Muscle of leg (tissue), 16 donors: ENCODE measurements around the gene AVPI1. TPM values are rescaled to one million over a fixed set of nuclear protein-coding genes. Genes with fewer than 3 reads are reported as not detected.

ENCODE experiments used
- DNase-seq: peaks from one replicate; pipeline ENCODE4 v3.0.0; 2013
- H3K27ac ChIP-seq: one replicate; pipeline ENCODE4 v1.5.1; 2013; ENCODE audit warnings: mild to moderate bottlenecking, low read length, control low read depth
- H3K27me3 ChIP-seq: one replicate; pipeline ENCODE4 v1.6.1; 2013; ENCODE audit warnings: low read length; ENCODE audit not compliant: control insufficient read depth, insufficient read depth
- H3K36me3 ChIP-seq: one replicate; pipeline ENCODE4 v1.6.1; 2013; ENCODE audit warnings: low read length; ENCODE audit not compliant: control insufficient read depth, insufficient read depth
- H3K4me1 ChIP-seq: one replicate; pipeline ENCODE4 v1.6.1; 2013; ENCODE audit warnings: low read length; ENCODE audit not compliant: control insufficient read depth, insufficient read depth
- H3K4me3 ChIP-seq: one replicate; pipeline ENCODE4 v1.5.1; 2013; ENCODE audit warnings: low read length, control low read depth
- H3K9me3 ChIP-seq: replicated peaks from 2 replicates; pipeline ENCODE4 v1.6.1; 2013; ENCODE audit warnings: low read depth, low read length; ENCODE audit not compliant: control insufficient read depth
- WGBS: methylation state at CpG from one replicate; pipeline ENCODE4 v1.1.5; 2013; ENCODE audit warnings: missing lambda C conversion rate; ENCODE audit not compliant: insufficient coverage; 5-methylcytosine and 5-hydroxymethylcytosine counted together
- long read RNA-seq, 11 donors: transcript quantifications; one replicate each; lab custom pipeline, GENCODE V29; 2026
- polyA plus RNA-seq, 8 donors: library from polyadenylated mRNA; unstranded; fragments of 120-200 nt; gene quantifications; one replicate each; pipeline versions ENCODE4 v1.2.1 to v1.2.3, GENCODE V29; 2013; ENCODE audit warnings: inconsistent platforms in 1 of 8, low replicate concordance in 1 of 8; ENCODE audit not compliant: insufficient read length in 8 of 8, insufficient read depth in 1 of 8
- total RNA-seq: library from RNA; stranded (reverse); fragments of 120-200 nt; gene quantifications from one replicate; pipeline ENCODE4 v1.2.4, GENCODE V29; 2013

The AVPI1 gene, protein sequence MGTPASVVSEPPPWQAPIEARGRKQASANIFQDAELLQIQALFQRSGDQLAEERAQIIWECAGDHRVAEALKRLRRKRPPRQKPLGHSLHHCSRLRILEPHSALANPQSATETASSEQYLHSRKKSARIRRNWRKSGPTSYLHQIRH
- 6.0 TPM for total RNA-seq
- polyA plus RNA-seq, result 10 to 100 TPM in 1 of 8 donors, 1 to 10 TPM in 7; 3.2 to 10.2 (median 6.1) TPM
- long read RNA-seq, donor 1, partial matches to known transcripts, result 0 of 2 reads
- long read RNA-seq, donor 1, other reads (novel, unspliced or antisense), result 0 of 2 reads
- long read RNA-seq, donor 2, result 0 reads
- long read RNA-seq, donor 3, partial matches to known transcripts, result 0 of 2 reads
- long read RNA-seq, donor 3, other reads (novel, unspliced or antisense), result 0 of 2 reads
- long read RNA-seq, donor 4, partial matches to known transcripts, result 0 of 2 reads
- long read RNA-seq, donor 4, other reads (novel, unspliced or antisense), result 0 of 2 reads
- long read RNA-seq, donor 5, partial matches to known transcripts, result 0 of 1 reads
- long read RNA-seq, donor 5, other reads (novel, unspliced or antisense), result 0 of 1 reads
- long read RNA-seq, donor 6, transcript AVPI1-201 (3 exons, 1,457 nt), result major isoform, 9 of 9 reads
- long read RNA-seq, donor 6, partial matches to known transcripts, result 0 of 9 reads
- long read RNA-seq, donor 6, other reads (novel, unspliced or antisense), result 0 of 9 reads
- long read RNA-seq, donor 7, partial matches to known transcripts, result 0 of 4 reads
- long read RNA-seq, donor 7, other reads (novel, unspliced or antisense), result 0 of 4 reads
- long read RNA-seq, donor 8, partial matches to known transcripts, result 0 of 3 reads
- long read RNA-seq, donor 8, other reads (novel, unspliced or antisense), result 0 of 3 reads
- long read RNA-seq, donor 9, partial matches to known transcripts, result 7 of 7 reads
- long read RNA-seq, donor 9, other reads (novel, unspliced or antisense), result 0 of 7 reads
- long read RNA-seq, donor 10, transcript AVPI1-201 (3 exons, 1,457 nt), result major isoform, 11 of 11 reads
- long read RNA-seq, donor 10, partial matches to known transcripts, result 0 of 11 reads
- long read RNA-seq, donor 10, other reads (novel, unspliced or antisense), result 0 of 11 reads
- long read RNA-seq, donor 11, transcript AVPI1-201 (3 exons, 1,457 nt), result major isoform, 7 of 12 reads
- long read RNA-seq, donor 11, partial matches to known transcripts, result 5 of 12 reads
- long read RNA-seq, donor 11, other reads (novel, unspliced or antisense), result 0 of 12 reads

- Histone ChIP-seq H3K27me3 (no peaks in the 10 kb centered on the region), H3K9me3 (no peaks in the 10 kb centered on the region), H3K4me1 (peaks cover 40% of the 10 kb centered on the region), H3K27ac (peak within 1 kb of the TSS; percentile 93), H3K36me3 (no peaks in the 10 kb centered on the region), H3K4me3 (peak within 1 kb of the TSS; percentile 72)
- DNase-seq, result peak; percentile 97
- under 1% methylated on average over 72 of the region's 78 CpGs for WGBS
These were observed at the start of gene AVPI1 for GRCh38 chr10:97686962-97687784. Gene AVPI1 (minus strand): TSS chr10:97687241. CDS start chr10:97679905, 7,336 bp downstream.

- WGBS, result 72% methylated on average over 5 of the region's 13 CpGs
- Histone ChIP-seq H3K27ac (peak overlapping the region; percentile 53), H3K36me3 (peaks cover 16% of the 10 kb centered on the region), H3K4me1 (peaks cover 14% of the 10 kb centered on the region), H3K27me3 (no peaks in the 10 kb centered on the region), H3K4me3 (no peak overlapping the region), H3K9me3 (peaks cover 2% of the 10 kb centered on the region)
- no peak for DNase-seq
These were observed 49.4 kb upstream of the AVPI1 start for GRCh38 chr10:97736403-97736901.

GRCh38 chr10:97734021-97734420, 47.0 kb upstream of the AVPI1 start:
- H3K9me3 ChIP-seq, result peaks cover 2% of the 10 kb centered on the region
- H3K4me3 ChIP-seq, result no peak overlapping the region
- H3K27me3 ChIP-seq, result no peaks in the 10 kb centered on the region
- H3K36me3 ChIP-seq, result no peaks in the 10 kb centered on the region
- H3K4me1 ChIP-seq, result peaks cover 14% of the 10 kb centered on the region
- WGBS, result 79% methylated on average over 5 of the region's 6 CpGs
- H3K27ac ChIP-seq, result no peak overlapping the region
- no peak for DNase-seq

DNA sequence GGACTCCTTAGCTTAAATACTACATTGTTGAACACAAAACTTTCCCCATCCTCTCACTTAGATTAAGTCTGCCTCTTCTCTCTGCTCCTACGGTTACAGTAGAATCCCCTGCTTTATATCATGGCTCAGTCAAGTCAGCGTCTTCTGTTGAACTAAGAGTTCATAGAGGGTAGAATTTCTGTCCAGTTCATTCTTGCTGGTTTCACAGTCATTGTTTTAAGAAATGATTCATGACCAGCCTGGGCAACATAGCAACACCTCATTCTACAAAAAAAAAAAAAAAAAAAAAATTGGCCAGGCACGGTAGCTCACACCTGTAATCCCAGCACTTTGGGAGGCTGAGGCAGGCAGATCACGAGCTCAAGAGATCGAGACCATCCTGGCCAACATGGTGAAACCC, 46.2 kb upstream of the AVPI1 start:
- no peak for DNase-seq
- H3K27ac ChIP-seq, result no peak overlapping the region
- no peaks in the 10 kb centered on the region for H3K36me3 ChIP-seq
- H3K4me1 ChIP-seq, result peaks cover 10% of the 10 kb centered on the region
- WGBS, result 69% methylated on average over 3 of the region's 5 CpGs
- H3K9me3 ChIP-seq, result peaks cover 2% of the 10 kb centered on the region
- no peaks in the 10 kb centered on the region for H3K27me3 ChIP-seq
- no peak overlapping the region for H3K4me3 ChIP-seq

DNA sequence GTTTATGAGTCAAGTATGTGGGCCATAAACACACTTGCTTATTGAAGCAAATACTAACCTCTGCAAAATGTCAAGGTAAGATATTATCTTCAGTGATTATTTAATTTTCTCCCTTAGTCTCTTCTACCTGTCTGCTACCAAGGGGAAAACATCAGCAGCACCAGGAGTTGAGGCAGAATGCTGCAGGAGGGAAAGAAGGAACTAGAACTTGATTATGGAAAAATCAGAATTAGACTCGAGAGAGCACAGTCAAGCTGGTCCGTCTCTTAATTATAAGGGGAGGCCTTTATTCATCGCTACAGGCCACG, 45.0 kb upstream of the AVPI1 start:
- WGBS, result 38% methylated on average over 2 of the region's 4 CpGs
- H3K4me3 ChIP-seq, result no peak overlapping the region
- no peaks in the 10 kb centered on the region for H3K27me3 ChIP-seq
- no peak overlapping the region for H3K27ac ChIP-seq
- H3K4me1 ChIP-seq, result peaks cover 4% of the 10 kb centered on the region
- H3K9me3 ChIP-seq, result peaks cover 2% of the 10 kb centered on the region
- DNase-seq, result no peak
- no peaks in the 10 kb centered on the region for H3K36me3 ChIP-seq

- Histone ChIP-seq H3K4me1 (peaks cover 5% of the 10 kb centered on the region), H3K4me3 (no peak overlapping the region), H3K27ac (no peak overlapping the region), H3K27me3 (peaks cover 1% of the 10 kb centered on the region), H3K9me3 (peaks cover 2% of the 10 kb centered on the region), H3K36me3 (no peaks in the 10 kb centered on the region)
- DNase-seq, result peak; percentile 83
- 46% methylated on average over 5 of the region's 9 CpGs for WGBS
These were observed 44.5 kb upstream of the AVPI1 start for GRCh38 chr10:97731346-97732051.

GRCh38 chr10:97729014-97729413, 42.0 kb upstream of the AVPI1 start:
- H3K4me3 ChIP-seq, result no peak overlapping the region

GRCh38 chr10:97726636-97727178, 39.7 kb upstream of the AVPI1 start:
- Histone ChIP-seq H3K9me3 (peaks cover 2% of the 10 kb centered on the region), H3K4me3 (no peak overlapping the region), H3K4me1 (peaks cover 6% of the 10 kb centered on the region), H3K27ac (peak overlapping the region; percentile 74), H3K36me3 (no peaks in the 10 kb centered on the region), H3K27me3 (peaks cover 3% of the 10 kb centered on the region)
- peak; percentile 91 for DNase-seq
- 22% methylated on average over 3 of the region's 8 CpGs for WGBS

More at GRCh38 chr10:97729014-97729413, 42.0 kb upstream of the AVPI1 start:
- Histone ChIP-seq H3K9me3 (peaks cover 2% of the 10 kb centered on the region), H3K36me3 (no peaks in the 10 kb centered on the region), H3K27me3 (peaks cover 3% of the 10 kb centered on the region), H3K4me1 (peaks cover 6% of the 10 kb centered on the region), H3K27ac (no peak overlapping the region)
- WGBS, result no CpG with 5 or more reads among the region's 5 CpGs
- DNase-seq, result no peak
